IMR-90 (cell line): Measurements from ENCODE around the gene OSBPL2. TPM values are rescaled to one million over a fixed set of nuclear protein-coding genes. Genes with fewer than 3 reads are reported as not detected.

Experiments
- ATAC-seq: fragments of 200-7000 bp; cut with Tn5 transposase; 2 replicates; pipeline ENCODE4 v1.9.1; 2020; ENCODE audit warnings: low read depth, mild to moderate bottlenecking, moderate library complexity
- BruUV-seq: library from RNA; stranded (reverse); fragments of 400-500 nt; replicated peaks from 2 replicates; lab custom pipeline; 2021; lab: Mats Ljungman, UMichigan
- CTCF ChIA-PET: fragments of 300-600 bp; formaldehyde crosslinking; extraction: SDS; loops from one replicate; lab custom pipeline; 2021; ENCODE audit warnings: antibody characterized with exemption; lab: Yijun Ruan, JAX
- POLR2A ChIA-PET: fragments of 300-600 bp; sonication (Branson Sonifier 250); formaldehyde crosslinking; loops from one replicate; lab custom pipeline; 2022; ENCODE audit warnings: antibody characterized with exemption; ENCODE audit not compliant: unreplicated experiment; lab: Charles Lee
- DNase-seq: peaks from one replicate; pipeline ENCODE4 v3.0.0; 2013
- H2AFZ ChIP-seq: replicated peaks from 2 replicates; pipeline ENCODE3; 2013; ENCODE audit warnings: low read length, mild to moderate bottlenecking; ENCODE audit not compliant: poor library complexity
- H2AK5ac ChIP-seq: 2 replicates; pipeline ENCODE4 v1.6.1; 2013; ENCODE audit warnings: low read depth, low read length, inconsistent platforms
- H2AK9ac ChIP-seq: replicated peaks from 2 replicates; pipeline ENCODE3; 2013; ENCODE audit warnings: mild to moderate bottlenecking, low read depth, low read length, moderate library complexity; ENCODE audit not compliant: poor library complexity
- H2BK120ac ChIP-seq: 2 replicates; pipeline ENCODE4 v1.6.1; 2013; ENCODE audit warnings: low read depth, low read length, inconsistent platforms
- H2BK15ac ChIP-seq: 3 replicates; pipeline ENCODE4 v1.6.1; 2013; ENCODE audit warnings: low read depth, low read length, inconsistent platforms
- H2BK20ac ChIP-seq: 2 replicates; pipeline ENCODE4 v1.6.1; 2013; ENCODE audit warnings: low read depth, mild to moderate bottlenecking, inconsistent platforms, low read length, moderate library complexity
- H2BK5ac ChIP-seq: 2 replicates; pipeline ENCODE4 v1.6.1; 2013; ENCODE audit warnings: mild to moderate bottlenecking, low read depth, low read length, inconsistent platforms; ENCODE audit not compliant: poor library complexity, severe bottlenecking
- H3K14ac ChIP-seq: replicated peaks from 2 replicates; pipeline ENCODE4 v1.6.1; 2013; ENCODE audit warnings: low read depth, low read length, inconsistent platforms
- H3K18ac ChIP-seq: 2 replicates; pipeline ENCODE4 v1.6.1; 2013; ENCODE audit warnings: low read depth, low read length, control low read depth
- H3K23ac ChIP-seq: 2 replicates; pipeline ENCODE4 v1.6.1; 2013; ENCODE audit warnings: low read depth, low read length, inconsistent platforms
- H3K27ac ChIP-seq: 2 replicates; pipeline ENCODE4 v1.5.1; 2013; ENCODE audit warnings: mild to moderate bottlenecking, control low read depth, low read length; ENCODE audit not compliant: insufficient read depth
- H3K27me3 ChIP-seq: 2 replicates; pipeline ENCODE4 v1.6.1; 2013; ENCODE audit warnings: low read length; ENCODE audit not compliant: control insufficient read depth, insufficient read depth
- H3K36me3 ChIP-seq: 2 replicates; pipeline ENCODE4 v1.6.1; 2013; ENCODE audit warnings: low read length, mixed read lengths; ENCODE audit not compliant: control insufficient read depth, insufficient read depth
- H3K4ac ChIP-seq: 2 replicates; pipeline ENCODE4 v1.6.1; 2013; ENCODE audit warnings: low read depth, low read length, inconsistent platforms
- H3K4me1 ChIP-seq: 2 replicates; pipeline ENCODE4 v1.6.1; 2013; ENCODE audit warnings: low read length, mixed read lengths; ENCODE audit not compliant: control insufficient read depth, insufficient read depth
- H3K4me2 ChIP-seq: 2 replicates; pipeline ENCODE4 v1.6.1; 2013; ENCODE audit warnings: low read depth, mild to moderate bottlenecking, control low read depth, low read length, moderate library complexity
- H3K4me3 ChIP-seq: 2 replicates; pipeline ENCODE4 v1.5.1; 2013; ENCODE audit warnings: low read depth, mild to moderate bottlenecking, control low read depth, low read length, moderate library complexity; ENCODE audit not compliant: insufficient read depth
- H3K56ac ChIP-seq: 2 replicates; pipeline ENCODE4 v1.6.1; 2013; ENCODE audit warnings: low read length, inconsistent platforms; ENCODE audit not compliant: insufficient read depth; ENCODE audit errors: extremely low read depth
- H3K79me1 ChIP-seq, 2 experiments: 2 replicates each; pipeline ENCODE4 v1.6.1; 2013; ENCODE audit warnings: low read length in 2 of 2, inconsistent platforms in 1 of 2, low read depth in 1 of 2
- H3K9ac ChIP-seq: 2 replicates; pipeline ENCODE4 v1.6.1; 2013; ENCODE audit warnings: low read depth, low read length, control low read depth
- H3K9me1 ChIP-seq: 2 replicates; pipeline ENCODE4 v1.6.1; 2013; ENCODE audit warnings: low read length, inconsistent platforms; ENCODE audit not compliant: insufficient read depth
- H3K9me3 ChIP-seq: 2 replicates; pipeline ENCODE4 v1.6.1; 2013; ENCODE audit warnings: low read length; ENCODE audit not compliant: control insufficient read depth, insufficient read depth
- H4K20me1 ChIP-seq: 2 replicates; pipeline ENCODE4 v1.6.1; 2013; ENCODE audit warnings: low read length, inconsistent platforms; ENCODE audit not compliant: insufficient read depth
- H4K5ac ChIP-seq: 2 replicates; pipeline ENCODE4 v1.6.1; 2013; ENCODE audit warnings: mild to moderate bottlenecking, low read depth, low read length, control low read depth
- H4K8ac ChIP-seq, 2 experiments: 2 replicates each; pipeline ENCODE4 v1.6.1; 2013; ENCODE audit warnings: low read depth in 2 of 2, low read length in 2 of 2, control low read depth in 1 of 2, inconsistent platforms in 1 of 2
- H4K91ac ChIP-seq: 2 replicates; pipeline ENCODE4 v1.6.1; 2013; ENCODE audit warnings: low read depth, low read length, inconsistent platforms; ENCODE audit not compliant: insufficient read depth
- BHLHE40 ChIP-seq: fragments of 150-350 bp; IDR thresholded peaks from 2 replicates; pipeline ENCODE4 v1.6.1; 2016; ENCODE audit warnings: mild to moderate bottlenecking, low read depth, low read length
- CEBPB ChIP-seq: IDR thresholded peaks from 2 replicates; pipeline ENCODE4 v1.6.1; 2012; ENCODE audit warnings: low read depth, low read length, improper control_type of control experiment
- CHD1 ChIP-seq: IDR thresholded peaks from 2 replicates; pipeline ENCODE4 v1.6.1; 2012; ENCODE audit warnings: low read depth, low read length, improper control_type of control experiment
- FOS ChIP-seq: fragments of 150-350 bp; IDR thresholded peaks from 2 replicates; pipeline ENCODE4 v1.6.1; 2016; ENCODE audit warnings: low read depth, low read length
- MAFK ChIP-seq: IDR thresholded peaks from 2 replicates; pipeline ENCODE4 v1.6.1; 2012; ENCODE audit warnings: low read depth, low read length, improper control_type of control experiment
- MAZ ChIP-seq: IDR thresholded peaks from 2 replicates; pipeline ENCODE4 v1.6.1; 2012; ENCODE audit warnings: low read depth, mild to moderate bottlenecking, low read length, improper control_type of control experiment, moderate library complexity, borderline replicate concordance
- MXI1 ChIP-seq: IDR thresholded peaks from 2 replicates; pipeline ENCODE4 v1.6.1; 2012; ENCODE audit warnings: low read depth, mild to moderate bottlenecking, low read length, moderate library complexity, borderline replicate concordance
- NFE2L2 ChIP-seq: fragments of 150-350 bp; IDR thresholded peaks from 2 replicates; pipeline ENCODE4 v1.6.1; 2016; ENCODE audit warnings: low read depth, mild to moderate bottlenecking, low read length
- POLR2A ChIP-seq: IDR thresholded peaks from 2 replicates; pipeline ENCODE4 v1.6.1; 2012; ENCODE audit warnings: mild to moderate bottlenecking, low read depth, low read length
- RAD21 ChIP-seq: IDR thresholded peaks from 2 replicates; pipeline ENCODE4 v1.6.1; 2012; ENCODE audit warnings: low read length, improper control_type of control experiment
- RCOR1 ChIP-seq: IDR thresholded peaks from 2 replicates; pipeline ENCODE4 v1.6.1; 2012; ENCODE audit warnings: mild to moderate bottlenecking, low read length, improper control_type of control experiment; ENCODE audit not compliant: insufficient replicate concordance
- RFX5 ChIP-seq: IDR thresholded peaks from 2 replicates; pipeline ENCODE4 v1.8.0; 2012; ENCODE audit warnings: low read depth, mild to moderate bottlenecking, low read length, moderate library complexity
- SMC3 ChIP-seq: fragments of 150-350 bp; IDR thresholded peaks from 2 replicates; pipeline ENCODE4 v1.6.1; 2016; ENCODE audit warnings: low read depth, mild to moderate bottlenecking, antibody characterized with exemption, low read length, moderate library complexity
- WGBS, 2 experiments: methylation state at CpG; one replicate each; pipeline versions ENCODE4 v1.1.5 to v1.1.7; 2013; ENCODE audit warnings: missing lambda C conversion rate in 2 of 2; ENCODE audit not compliant: insufficient read length in 1 of 2; ENCODE audit errors: extremely low coverage in 2 of 2; 5-methylcytosine and 5-hydroxymethylcytosine counted together
- dilution Hi-C: fragments of 300-500 bp; cut with HindIII; formaldehyde crosslinking; loops from one replicate; pipeline ENCODE4 v1.14.3; 2018; ENCODE audit warnings: low sequenced_read_pairs; ENCODE audit not compliant: unreplicated experiment
- in situ Hi-C: fragments of 300-500 bp; cut with MboI; formaldehyde crosslinking; loops from 3 replicates; pipeline ENCODE4 v1.14.3; 2019; ENCODE audit warnings: low sequenced_read_pairs, inconsistent platforms, mixed read lengths
- intact Hi-C: fragments of 100-400 bp; cut with micrococcal nuclease; formaldehyde crosslinking; loops from 2 replicates; pipeline ENCODE4 v1.10.0; 2022
- polyA plus RNA-seq, 3 experiments: library from polyadenylated mRNA; depleted of rRNA; stranded (reverse); fragments of >200 nt; gene quantifications; 2 replicates each; pipeline ENCODE4 v1.2.3, GENCODE V29; 2012; ENCODE audit warnings: low replicate concordance in 1 of 3
- total RNA-seq: library from RNA; depleted of rRNA; stranded (reverse); fragments of >200 nt; gene quantifications from 2 replicates; pipeline ENCODE4 v1.2.3, GENCODE V29; 2012
- TF ChIP-seq, protein P1 (sequence below): fragments of 150-350 bp; IDR thresholded peaks from 2 replicates; pipeline ENCODE4 v1.6.1; 2016; ENCODE audit warnings: low read depth, mild to moderate bottlenecking, low read length, moderate library complexity, borderline replicate concordance
- TF ChIP-seq, protein P2 (sequence below): conservative IDR thresholded peaks from 2 replicates; pipeline ENCODE4 v1.5.1; 2012; ENCODE audit warnings: mild to moderate bottlenecking, low read depth, low read length, improper control_type of control experiment
- TF ChIP-seq, protein P3 (sequence below): fragments of 150-350 bp; IDR thresholded peaks from 2 replicates; pipeline ENCODE4 v1.6.1; 2017; ENCODE audit warnings: mild to moderate bottlenecking, antibody characterized with exemption, low read length, low read depth

OSBPL2 gene
- total and polyA plus RNA-seq, 2 of the 4 experiments (the other 2 are of a cell fraction): 19.3 to 27.6 TPM

DNA sequence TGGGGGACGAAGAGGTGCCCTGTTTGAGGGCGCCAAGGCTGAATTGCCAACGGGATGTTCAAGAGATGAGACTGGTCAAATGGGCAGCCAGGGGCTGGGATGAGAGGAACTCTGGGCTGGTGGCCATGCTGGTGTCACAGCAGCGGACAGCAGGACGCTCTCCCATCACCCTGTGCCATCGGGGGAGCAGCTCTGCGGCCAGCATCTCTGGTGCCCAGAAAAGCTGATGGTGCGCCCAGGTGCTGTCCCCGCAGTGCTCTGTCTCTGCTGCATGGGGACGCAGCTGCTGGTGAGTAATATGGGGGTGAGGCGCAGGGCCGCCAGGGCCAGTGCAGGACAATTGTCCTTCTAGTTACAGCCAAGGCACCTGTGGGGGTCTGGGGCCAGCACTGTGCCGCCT, 13.3 kb upstream of the OSBPL2 start:
- CTCF ChIA-PET: no interaction called here
- TF ChIP-seq MAFK (no peak), POLR2A (no peak), MXI1 (no peak), CEBPB (no peak), CHD1 (no peak), MAZ (no peak), RFX5 (no peak), RAD21 (no peak), FOS (no peak), SMC3 (no peak), NFE2L2 (no peak), BHLHE40 (no peak), RCOR1 (no peak)
- TF ChIP-seq, protein P1, sequence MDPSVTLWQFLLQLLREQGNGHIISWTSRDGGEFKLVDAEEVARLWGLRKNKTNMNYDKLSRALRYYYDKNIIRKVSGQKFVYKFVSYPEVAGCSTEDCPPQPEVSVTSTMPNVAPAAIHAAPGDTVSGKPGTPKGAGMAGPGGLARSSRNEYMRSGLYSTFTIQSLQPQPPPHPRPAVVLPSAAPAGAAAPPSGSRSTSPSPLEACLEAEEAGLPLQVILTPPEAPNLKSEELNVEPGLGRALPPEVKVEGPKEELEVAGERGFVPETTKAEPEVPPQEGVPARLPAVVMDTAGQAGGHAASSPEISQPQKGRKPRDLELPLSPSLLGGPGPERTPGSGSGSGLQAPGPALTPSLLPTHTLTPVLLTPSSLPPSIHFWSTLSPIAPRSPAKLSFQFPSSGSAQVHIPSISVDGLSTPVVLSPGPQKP: no peak
- TF ChIP-seq, protein P2, sequence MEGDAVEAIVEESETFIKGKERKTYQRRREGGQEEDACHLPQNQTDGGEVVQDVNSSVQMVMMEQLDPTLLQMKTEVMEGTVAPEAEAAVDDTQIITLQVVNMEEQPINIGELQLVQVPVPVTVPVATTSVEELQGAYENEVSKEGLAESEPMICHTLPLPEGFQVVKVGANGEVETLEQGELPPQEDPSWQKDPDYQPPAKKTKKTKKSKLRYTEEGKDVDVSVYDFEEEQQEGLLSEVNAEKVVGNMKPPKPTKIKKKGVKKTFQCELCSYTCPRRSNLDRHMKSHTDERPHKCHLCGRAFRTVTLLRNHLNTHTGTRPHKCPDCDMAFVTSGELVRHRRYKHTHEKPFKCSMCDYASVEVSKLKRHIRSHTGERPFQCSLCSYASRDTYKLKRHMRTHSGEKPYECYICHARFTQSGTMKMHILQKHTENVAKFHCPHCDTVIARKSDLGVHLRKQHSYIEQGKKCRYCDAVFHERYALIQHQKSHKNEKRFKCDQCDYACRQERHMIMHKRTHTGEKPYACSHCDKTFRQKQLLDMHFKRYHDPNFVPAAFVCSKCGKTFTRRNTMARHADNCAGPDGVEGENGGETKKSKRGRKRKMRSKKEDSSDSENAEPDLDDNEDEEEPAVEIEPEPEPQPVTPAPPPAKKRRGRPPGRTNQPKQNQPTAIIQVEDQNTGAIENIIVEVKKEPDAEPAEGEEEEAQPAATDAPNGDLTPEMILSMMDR: no peak
- TF ChIP-seq, protein P3, sequence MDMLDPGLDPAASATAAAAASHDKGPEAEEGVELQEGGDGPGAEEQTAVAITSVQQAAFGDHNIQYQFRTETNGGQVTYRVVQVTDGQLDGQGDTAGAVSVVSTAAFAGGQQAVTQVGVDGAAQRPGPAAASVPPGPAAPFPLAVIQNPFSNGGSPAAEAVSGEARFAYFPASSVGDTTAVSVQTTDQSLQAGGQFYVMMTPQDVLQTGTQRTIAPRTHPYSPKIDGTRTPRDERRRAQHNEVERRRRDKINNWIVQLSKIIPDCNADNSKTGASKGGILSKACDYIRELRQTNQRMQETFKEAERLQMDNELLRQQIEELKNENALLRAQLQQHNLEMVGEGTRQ: no peak
- no peak overlapping the region for H4K8ac ChIP-seq

More for the DNA sequence above, 13.3 kb upstream of the OSBPL2 start:
- no peaks in the 10 kb centered on the region for H3K79me1 ChIP-seq
- intact Hi-C loops: no loop called here
- H4K20me1 ChIP-seq: peaks cover 4% of the 10 kb centered on the region
- H2AK9ac ChIP-seq: no peak overlapping the region
- H3K27me3 ChIP-seq: peaks cover 82% of the 10 kb centered on the region
- H2BK5ac ChIP-seq: no peak overlapping the region
- H3K9me3 ChIP-seq: no peaks in the 10 kb centered on the region
- no peak overlapping the region for H3K4ac ChIP-seq
- dilution Hi-C loops: no loop called here
- no peak overlapping the region for H3K9ac ChIP-seq
- no peak overlapping the region for H4K5ac ChIP-seq
- no peaks in the 10 kb centered on the region for H3K9me1 ChIP-seq
- no peaks in the 10 kb centered on the region for H3K36me3 ChIP-seq
- POLR2A ChIA-PET: no interaction called here
- no peak overlapping the region for H4K91ac ChIP-seq
- no peak overlapping the region for H3K4me2 ChIP-seq
- H2BK15ac ChIP-seq: no peak overlapping the region
- H3K18ac ChIP-seq: no peak overlapping the region
- H3K27ac ChIP-seq: no peak overlapping the region
- H2BK20ac ChIP-seq: no peak overlapping the region
- H3K4me1 ChIP-seq: no peaks in the 10 kb centered on the region
- WGBS, 2 experiments: 81% methylated on average over 7 of the region's 13 CpGs; no CpG with 5 or more reads in 1 of the 2 experiments
- DNase-seq: no peak
- in situ Hi-C loops: no loop called here
- H2AFZ ChIP-seq: no peak overlapping the region
- no peak overlapping the region for H2BK120ac ChIP-seq
- no peak for ATAC-seq
- H2AK5ac ChIP-seq: no peak overlapping the region
- H3K14ac ChIP-seq: no peak overlapping the region
- H3K23ac ChIP-seq: no peak overlapping the region
- no TSS peak for BruUV-seq
- H3K56ac ChIP-seq: no peak overlapping the region
- no peak overlapping the region for H3K4me3 ChIP-seq
